C4-2B (cell line): ENCODE data around the gene EIF4G1.

Source experiments
- ZFX ChIP-seq: fragments of 450-650 bp; IDR thresholded peaks from 2 replicates; pipeline ENCODE4 v1.6.1; 2017
- TF ChIP-seq, protein P1 (sequence below): fragments of 450-650 bp; conservative IDR thresholded peaks from 2 replicates; pipeline ENCODE4 v1.5.1; 2017; ENCODE audit warnings: mild to moderate bottlenecking

DNA sequence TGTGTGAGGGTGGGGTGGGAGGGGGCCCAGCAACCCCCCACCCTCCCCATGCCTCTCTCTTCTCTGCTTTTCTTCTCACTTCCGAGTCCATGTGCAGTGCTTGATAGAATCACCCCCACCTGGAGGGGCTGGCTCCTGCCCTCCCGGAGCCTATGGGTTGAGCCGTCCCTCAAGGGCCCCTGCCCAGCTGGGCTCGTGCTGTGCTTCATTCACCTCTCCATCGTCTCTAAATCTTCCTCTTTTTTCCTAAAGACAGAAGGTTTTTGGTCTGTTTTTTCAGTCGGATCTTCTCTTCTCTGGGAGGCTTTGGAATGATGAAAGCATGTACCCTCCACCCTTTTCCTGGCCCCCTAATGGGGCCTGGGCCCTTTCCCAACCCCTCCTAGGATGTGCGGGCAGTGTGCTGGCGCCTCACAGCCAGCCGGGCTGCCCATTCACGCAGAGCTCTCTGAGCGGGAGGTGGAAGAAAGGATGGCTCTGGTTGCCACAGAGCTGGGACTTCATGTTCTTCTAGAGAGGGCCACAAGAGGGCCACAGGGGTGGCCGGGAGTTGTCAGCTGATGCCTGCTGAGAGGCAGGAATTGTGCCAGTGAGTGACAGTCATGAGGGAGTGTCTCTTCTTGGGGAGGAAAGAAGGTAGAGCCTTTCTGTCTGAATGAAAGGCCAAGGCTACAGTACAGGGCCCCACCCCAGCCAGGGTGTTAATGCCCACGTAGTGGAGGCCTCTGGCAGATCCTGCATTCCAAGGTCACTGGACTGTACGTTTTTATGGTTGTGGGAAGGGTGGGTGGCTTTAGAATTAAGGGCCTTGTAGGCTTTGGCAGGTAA lies 31.1 kb downstream of the EIF4G1 start:
- TF ChIP-seq, protein P1, sequence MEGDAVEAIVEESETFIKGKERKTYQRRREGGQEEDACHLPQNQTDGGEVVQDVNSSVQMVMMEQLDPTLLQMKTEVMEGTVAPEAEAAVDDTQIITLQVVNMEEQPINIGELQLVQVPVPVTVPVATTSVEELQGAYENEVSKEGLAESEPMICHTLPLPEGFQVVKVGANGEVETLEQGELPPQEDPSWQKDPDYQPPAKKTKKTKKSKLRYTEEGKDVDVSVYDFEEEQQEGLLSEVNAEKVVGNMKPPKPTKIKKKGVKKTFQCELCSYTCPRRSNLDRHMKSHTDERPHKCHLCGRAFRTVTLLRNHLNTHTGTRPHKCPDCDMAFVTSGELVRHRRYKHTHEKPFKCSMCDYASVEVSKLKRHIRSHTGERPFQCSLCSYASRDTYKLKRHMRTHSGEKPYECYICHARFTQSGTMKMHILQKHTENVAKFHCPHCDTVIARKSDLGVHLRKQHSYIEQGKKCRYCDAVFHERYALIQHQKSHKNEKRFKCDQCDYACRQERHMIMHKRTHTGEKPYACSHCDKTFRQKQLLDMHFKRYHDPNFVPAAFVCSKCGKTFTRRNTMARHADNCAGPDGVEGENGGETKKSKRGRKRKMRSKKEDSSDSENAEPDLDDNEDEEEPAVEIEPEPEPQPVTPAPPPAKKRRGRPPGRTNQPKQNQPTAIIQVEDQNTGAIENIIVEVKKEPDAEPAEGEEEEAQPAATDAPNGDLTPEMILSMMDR, result peak; percentile 86
- TF ChIP-seq ZFX, result no peak
